OCI-LY1 (cell line): ENCODE data around the gene NUPR1.

ENCODE experiments used
- CTCF ChIP-seq: fragments of 200-600 bp; sonication (generic), shearing (Covaris generic); IDR thresholded peaks from 2 replicates; pipeline ENCODE4 v1.5.1; 2017; ENCODE audit warnings: mild to moderate bottlenecking, antibody characterized with exemption, low read length, moderate library complexity, mixed read lengths
- EZH2 ChIP-seq: fragments of 200-600 bp; sonication (generic), shearing (Covaris generic); IDR thresholded peaks from 2 replicates; pipeline ENCODE4 v1.8.0; 2017; ENCODE audit warnings: borderline replicate concordance, mixed run types, mild to moderate bottlenecking, antibody characterized with exemption, low read length, moderate library complexity, mixed read lengths

- TF ChIP-seq CTCF, result no peak
- no peak for TF ChIP-seq EZH2
These were observed 18.1 kb downstream of the NUPR1 start for GRCh38 chr16:28520672-28521071.
